ENCODE results near the gene SSBP4.

The SSBP4 gene

DNA sequence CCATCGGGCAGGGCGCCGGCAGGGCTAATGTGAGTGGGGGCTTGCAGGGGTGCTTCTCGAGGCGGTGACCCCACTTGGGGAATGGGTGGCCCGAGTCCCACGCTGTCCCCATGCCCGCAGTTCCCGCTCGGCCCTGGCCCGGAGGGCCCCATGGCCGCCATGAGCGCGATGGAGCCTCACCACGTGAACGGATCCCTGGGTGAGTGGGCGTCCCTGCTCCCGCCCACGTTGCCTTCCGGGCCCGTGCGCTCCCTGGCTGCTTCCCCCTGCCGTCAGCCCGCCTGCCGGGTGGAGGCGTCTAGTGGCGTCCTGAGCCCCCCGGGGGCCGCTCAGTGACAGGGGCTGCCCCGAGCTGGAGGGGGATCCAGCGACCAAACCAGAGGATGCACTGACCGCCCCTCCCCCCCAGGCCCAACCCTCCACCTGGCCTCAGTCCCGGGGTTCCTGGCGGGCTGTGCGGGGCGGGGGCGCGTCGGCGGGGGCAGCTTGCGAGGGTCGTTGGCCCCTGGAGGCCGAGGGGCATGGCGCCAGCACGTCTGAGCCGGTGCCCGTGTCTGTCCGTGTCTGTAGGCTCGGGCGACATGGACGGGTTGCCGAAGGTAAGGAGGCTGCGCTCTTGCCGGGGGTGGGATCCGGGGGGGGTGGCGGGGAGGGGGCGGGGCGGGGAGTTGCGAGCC, 14.0 kb downstream of the SSBP4 start:
- DNase-seq (ENCODE audit: low read depth): no peak

DNA sequence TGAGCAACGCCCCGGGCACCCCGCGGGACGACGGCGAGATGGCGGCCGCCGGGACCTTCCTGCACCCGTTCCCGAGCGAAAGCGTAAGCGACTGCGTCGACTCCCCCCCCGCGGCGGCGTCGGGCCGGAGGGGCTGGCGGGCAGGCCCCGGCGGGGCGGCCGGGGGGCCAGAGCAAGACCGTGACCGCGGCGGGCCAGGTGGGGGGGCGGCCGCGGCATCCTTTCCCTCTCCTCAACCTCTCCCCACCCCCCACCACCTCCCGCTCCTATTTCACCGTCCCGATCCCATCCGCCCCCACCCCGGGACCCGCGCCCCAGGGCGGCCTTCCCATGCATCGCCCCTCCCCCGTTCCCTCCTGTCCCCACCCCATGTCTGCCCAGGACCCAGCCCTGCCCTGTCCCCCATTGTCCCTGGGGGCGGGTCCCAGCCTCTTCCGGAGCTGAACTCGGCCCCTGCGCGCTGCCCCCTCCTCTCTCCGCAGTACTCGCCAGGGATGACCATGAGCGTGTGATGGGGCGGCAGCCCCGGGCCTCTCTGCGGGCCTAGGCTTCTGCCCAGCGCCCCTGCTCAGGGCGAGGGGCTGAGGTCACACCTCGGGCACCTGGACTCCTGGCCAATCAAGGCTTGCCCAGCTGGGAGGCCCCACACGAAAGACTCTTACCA, 14.7 kb downstream of the SSBP4 start:
- DNase-seq (ENCODE audit: low read depth): no peak

GRCh38 chr19:18434411-18435175, 15.4 kb downstream of the SSBP4 start:
- DNase-seq (ENCODE audit: low read depth): no peak

DNA sequence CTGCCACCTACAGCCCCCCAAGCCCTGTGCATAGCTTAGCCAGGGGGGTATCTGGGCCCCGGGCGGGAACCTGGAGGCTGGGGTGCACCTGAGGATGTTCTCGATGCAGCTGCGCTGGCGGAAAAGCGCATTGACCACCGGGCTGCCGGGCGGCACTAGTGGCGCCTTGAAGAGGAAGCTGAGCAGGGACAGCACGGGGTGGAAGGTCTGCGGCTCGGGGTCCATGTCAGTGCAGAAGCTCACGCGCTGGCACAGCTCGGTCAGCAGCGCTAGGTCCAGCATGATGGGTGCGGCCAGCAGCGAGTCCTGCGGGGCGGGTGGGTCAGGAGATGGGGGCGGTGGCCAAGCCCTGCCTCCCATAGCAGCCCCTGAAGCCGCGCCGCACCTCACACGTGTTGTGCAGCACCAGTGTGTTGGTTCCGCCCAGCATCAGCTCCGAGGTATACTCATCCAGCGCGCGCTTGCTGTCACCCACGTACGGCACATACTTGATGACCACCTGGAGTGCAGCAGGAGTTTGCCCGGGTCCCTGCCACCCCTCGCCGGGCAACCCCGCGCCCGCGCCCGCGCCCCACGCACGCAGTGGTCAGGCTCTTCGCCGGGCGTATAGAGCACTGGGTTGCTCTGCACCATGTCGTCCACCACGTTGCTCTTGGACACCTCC, 16.1 kb downstream of the SSBP4 start:
- no peak for DNase-seq (ENCODE audit: low read depth)

DNA sequence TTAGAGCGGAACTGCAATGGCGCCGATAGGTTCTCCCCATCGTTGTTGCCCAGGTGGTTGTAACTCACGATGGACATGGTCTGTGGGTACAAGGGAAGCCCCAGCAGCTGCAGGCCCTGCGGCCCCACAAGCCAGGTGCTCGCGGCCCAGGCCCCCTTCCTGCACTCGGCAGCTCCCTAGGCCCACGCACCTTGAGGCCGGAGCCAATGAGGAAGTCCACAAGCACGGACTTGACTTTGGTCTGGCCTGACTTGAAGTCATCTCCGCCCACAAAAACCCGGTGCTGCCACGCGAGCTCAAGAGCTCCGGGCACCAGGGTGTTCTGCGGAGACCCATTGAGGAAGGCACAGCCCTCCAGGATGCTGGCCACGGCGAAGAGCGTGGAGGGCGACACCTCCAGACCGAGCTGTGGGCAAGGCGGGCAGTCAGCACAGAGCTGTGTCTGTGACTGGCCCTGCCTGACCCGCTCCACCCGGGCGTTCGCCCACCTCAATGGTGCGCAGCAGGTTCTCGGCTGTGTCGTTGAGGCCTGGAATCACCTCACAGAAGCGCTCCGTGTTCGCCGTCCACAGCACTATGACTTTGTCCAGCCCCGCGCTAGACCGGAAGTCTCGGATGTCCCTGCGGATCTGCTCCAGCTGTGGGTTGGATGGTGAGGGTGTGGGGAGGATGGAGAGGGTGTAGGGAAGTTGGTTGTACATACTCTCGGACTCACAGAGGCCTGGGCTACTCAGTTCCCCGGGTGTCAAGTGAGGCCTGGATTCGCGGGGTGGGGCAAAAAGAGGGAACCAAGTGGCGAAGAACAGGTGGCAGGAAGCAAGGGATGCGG, 16.9 kb downstream of the SSBP4 start:
- no peak for DNase-seq (ENCODE audit: low read depth)

DNA sequence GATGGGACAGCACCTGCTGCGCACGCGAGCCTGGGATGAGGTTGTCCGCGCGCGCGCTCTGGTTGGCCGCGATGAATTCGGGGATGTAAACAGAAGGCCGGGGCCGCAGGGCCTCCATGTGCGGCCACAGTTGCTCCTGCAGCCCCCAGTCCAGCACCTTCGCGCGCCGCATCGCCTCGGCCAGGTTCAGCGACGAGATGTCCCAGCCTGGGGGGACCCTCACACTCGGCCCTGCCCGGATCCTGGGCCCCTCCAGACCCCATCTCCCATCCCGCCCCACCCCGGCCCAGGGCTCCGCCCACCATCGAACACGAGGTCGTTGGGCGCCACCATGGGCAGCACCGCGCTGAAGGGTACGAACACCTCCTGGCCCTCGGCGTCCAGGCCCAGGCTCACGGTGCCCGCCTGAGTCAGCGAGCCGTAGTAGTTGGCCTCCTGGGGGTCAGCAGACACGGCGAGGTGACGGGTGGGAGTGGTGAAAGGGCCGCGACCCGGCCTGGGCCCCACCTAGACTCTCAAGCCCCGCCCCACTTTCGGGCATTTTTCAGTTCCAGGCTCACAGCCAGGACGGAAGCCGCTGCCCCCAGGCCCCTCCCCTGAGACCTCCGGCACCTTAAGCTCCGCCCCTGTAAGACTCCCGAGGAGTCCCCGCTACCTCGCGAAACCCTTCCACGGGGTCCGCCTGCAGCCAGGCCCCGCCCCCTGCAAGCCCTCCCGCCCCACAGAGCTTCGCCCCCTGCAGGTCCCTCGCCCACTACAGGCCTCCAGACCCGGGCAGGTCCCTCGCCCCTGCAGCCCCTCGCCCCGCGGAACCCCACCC, 17.7 kb downstream of the SSBP4 start:
- no peak for DNase-seq (ENCODE audit: low read depth)

DNA sequence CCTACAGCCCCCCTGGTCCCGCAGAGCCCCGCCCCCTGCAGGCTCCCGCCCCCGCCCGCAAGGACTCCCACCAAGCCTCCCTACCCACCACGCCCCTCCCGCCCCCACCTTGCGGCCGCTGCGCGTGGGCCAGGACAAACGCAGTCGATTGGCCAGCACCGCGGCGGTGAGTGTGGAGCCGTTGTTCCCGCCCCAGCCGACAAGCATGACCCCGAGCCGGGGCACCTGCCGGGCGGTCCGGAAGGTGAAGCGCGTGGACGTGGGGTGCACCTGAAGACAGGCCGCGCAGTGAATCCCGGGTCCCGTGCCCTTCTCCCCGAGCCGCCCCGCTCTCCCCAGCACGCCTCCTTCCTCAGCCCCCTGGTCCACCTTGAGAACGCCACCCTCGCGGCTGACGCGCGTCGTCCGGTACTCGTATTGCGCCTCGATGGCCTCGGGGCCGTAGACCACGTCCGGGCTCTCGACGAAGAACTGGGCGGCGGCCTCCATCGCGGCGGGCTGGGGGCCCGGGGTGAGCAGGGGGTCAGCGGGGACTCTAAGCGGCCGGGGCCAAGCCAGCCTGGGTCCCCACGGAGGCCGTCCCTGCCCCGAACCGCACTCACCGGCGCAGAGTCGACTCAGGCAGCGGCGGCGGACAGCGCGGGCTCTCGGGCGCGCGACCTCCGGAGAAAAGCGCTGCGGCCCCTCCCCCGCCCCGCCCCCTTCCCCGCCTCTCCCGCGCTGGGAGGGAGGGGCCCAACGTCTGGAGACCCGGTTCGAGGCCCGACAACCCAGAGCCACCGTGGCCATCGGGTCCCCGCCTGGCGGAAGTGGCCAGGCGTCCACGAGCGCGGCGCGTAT, 18.5 kb downstream of the SSBP4 start, which contains the start of gene ISYNA1:
Gene ISYNA1, minus strand, starts transcription at position 643 of the 840 bp plus-strand sequence. Its CDS starts 154 bp downstream, at position 489.
- no peak for DNase-seq (ENCODE audit: low read depth)

GRCh38 chr19:18438331-18439024, 19.3 kb downstream of the SSBP4 start:
- DNase-seq (ENCODE audit: low read depth): no peak

- peak; percentile 34 for DNase-seq (ENCODE audit: low read depth)
These were observed 20.1 kb downstream of the SSBP4 start for GRCh38 chr19:18439025-18439909.

DNA sequence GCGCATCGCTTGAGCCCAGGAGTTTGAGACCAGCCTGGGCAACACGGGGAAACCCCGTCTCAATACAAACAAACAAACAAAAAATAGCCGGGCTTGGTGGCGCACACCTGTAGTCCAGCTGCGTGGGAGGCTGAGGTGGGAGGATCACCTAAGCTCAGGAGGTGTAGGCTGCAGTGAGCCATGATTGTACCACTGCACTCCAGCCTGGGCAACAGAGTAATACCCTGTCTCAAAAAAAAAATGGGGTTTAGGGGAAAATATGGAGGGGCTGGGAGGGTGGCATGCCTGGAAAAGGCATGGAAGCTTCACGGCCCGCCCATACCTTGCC, 20.7 kb downstream of the SSBP4 start:
- DNase-seq (ENCODE audit: low read depth): no peak

DNA sequence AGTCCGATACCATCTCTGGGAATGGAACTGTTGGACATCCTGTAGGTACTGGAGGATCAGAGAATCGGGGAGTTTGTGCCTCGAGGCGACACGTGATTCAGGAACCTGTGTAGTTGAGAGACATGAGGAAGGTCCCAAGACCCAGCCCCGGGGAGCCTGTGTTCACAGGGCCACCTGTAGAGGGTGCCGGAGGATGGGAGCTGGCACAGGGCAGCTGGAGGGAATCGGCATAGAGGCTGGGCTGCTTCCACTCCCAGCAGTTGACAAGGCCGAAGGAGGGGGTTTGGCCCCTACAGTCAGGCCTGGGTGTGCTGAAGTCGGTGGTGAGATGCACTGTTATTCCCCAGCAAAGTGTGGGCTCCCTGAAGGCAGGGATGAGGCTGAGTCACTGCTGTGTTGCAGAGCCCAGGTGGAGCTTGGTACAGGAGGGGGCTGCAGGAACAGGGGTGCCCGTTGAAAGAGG, 21.2 kb downstream of the SSBP4 start:
- no peak for DNase-seq (ENCODE audit: low read depth)

- DNase-seq (ENCODE audit: low read depth): no peak
These were observed 22.0 kb downstream of the SSBP4 start for GRCh38 chr19:18440936-18441803.

- no peak for DNase-seq (ENCODE audit: low read depth)
These were observed 22.9 kb downstream of the SSBP4 start for GRCh38 chr19:18441804-18442788.

- DNase-seq (ENCODE audit: low read depth): no peak
These were observed 23.7 kb downstream of the SSBP4 start for GRCh38 chr19:18442941-18443340.

DNA sequence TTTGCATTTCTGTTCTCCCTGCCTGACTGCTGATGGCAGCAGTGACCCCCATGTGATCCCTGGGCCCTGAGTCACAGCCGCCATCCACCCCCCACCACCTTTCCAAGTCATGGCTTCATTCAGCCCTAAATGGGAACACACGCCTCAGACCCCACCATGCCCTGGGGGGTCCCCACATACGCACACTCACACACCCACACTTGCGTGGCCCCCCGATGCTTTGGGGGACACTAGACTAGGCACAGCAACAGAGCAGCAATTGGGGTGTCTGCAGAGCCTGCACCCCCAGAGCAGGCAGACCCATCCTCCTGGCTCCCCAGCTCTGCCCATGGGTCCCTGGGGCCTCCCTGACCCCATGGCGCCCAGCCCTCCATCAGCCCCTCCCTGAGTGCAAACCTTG, 24.2 kb downstream of the SSBP4 start:
- no peak for DNase-seq (ENCODE audit: low read depth)

- no peak for DNase-seq (ENCODE audit: low read depth)
These were observed 24.6 kb downstream of the SSBP4 start for GRCh38 chr19:18443831-18444230.

Measured in HS-5 (cell line).